GM12874 (cell line): Measurements from ENCODE around the gene FOXP1.

ENCODE experiments used
- CTCF ChIP-seq: IDR thresholded peaks from 2 replicates; pipeline ENCODE4 v1.5.1; 2011; ENCODE audit warnings: low read depth, mild to moderate bottlenecking, control low read depth, low read length, moderate library complexity; ENCODE audit not compliant: insufficient read depth

FOXP1 gene

GRCh38 chr3:71548705-71549384 is 34.7 kb downstream of the FOXP1 start:
- TF ChIP-seq CTCF: no peak

- TF ChIP-seq CTCF: no peak
Measured at GRCh38 chr3:71547249-71548198, 36.0 kb downstream of the FOXP1 start.

- no peak for TF ChIP-seq CTCF
Measured at GRCh38 chr3:71546821-71547220, 36.7 kb downstream of the FOXP1 start.

GRCh38 chr3:71545330-71545729 is 38.2 kb downstream of the FOXP1 start:
- TF ChIP-seq CTCF: no peak

GRCh38 chr3:71543371-71544016 is 40.0 kb downstream of the FOXP1 start:
- no peak for TF ChIP-seq CTCF

GRCh38 chr3:71542521-71543370 is 40.8 kb downstream of the FOXP1 start:
- TF ChIP-seq CTCF: no peak
